Colon (tissue), 2 donors: ENCODE data around the gene TNFRSF9.

Experiments used
- FAIRE-seq: peaks from 2 replicates; lab custom pipeline; 2012; peaks lifted over from hg19 to GRCh38; lab: Jason Lieb, UNC
- donor health status: control.
- donor health status: control.

The TNFRSF9 gene

DNA sequence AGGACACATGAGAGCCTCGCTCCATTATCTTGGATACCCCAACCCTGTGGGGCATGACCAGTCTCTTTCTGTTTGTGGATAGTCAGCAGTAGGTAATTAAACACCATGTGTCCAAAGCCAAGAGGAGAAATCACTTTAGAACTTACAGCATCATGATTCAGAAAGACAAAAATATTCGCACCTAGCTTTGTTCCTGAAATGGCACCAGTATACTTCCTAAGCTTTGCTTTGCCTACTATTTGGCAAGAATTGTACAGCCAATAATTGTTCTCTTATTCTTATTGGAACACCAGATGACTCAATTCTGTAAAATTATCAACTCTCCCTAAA lies 24.2 kb downstream of the TNFRSF9 start:
- FAIRE-seq: no peak

DNA sequence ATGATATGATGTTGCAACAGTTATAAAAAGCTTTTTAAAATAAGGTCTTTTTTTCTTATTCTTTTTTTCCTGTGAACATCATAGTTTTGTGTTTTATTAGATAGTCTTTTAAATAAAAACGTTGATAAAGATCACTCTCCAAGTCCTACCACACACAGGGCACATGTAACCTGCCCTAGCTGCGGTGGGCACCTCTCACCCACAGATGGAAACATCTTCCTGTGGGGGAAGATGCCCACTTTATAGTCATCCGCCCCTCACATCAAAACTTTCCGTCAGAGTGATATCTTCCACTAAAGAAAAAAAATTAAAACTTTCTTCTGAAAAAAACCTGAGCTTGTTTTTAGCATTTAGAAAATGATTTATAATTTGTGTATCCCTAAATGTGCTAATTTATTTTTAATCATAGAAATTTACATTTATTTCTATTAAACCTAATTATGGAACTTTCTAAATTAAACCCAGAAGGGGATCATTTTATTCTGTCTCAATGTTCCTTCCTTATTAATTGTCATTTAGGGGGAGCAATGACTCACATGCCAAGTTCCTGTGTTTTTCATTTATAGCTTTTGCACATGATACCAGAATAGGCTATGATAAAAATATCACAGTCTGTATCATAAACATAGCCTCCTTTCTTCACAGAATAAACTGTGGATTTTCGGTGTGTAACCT lies 24.7 kb downstream of the TNFRSF9 start:
- no peak for FAIRE-seq

DNA sequence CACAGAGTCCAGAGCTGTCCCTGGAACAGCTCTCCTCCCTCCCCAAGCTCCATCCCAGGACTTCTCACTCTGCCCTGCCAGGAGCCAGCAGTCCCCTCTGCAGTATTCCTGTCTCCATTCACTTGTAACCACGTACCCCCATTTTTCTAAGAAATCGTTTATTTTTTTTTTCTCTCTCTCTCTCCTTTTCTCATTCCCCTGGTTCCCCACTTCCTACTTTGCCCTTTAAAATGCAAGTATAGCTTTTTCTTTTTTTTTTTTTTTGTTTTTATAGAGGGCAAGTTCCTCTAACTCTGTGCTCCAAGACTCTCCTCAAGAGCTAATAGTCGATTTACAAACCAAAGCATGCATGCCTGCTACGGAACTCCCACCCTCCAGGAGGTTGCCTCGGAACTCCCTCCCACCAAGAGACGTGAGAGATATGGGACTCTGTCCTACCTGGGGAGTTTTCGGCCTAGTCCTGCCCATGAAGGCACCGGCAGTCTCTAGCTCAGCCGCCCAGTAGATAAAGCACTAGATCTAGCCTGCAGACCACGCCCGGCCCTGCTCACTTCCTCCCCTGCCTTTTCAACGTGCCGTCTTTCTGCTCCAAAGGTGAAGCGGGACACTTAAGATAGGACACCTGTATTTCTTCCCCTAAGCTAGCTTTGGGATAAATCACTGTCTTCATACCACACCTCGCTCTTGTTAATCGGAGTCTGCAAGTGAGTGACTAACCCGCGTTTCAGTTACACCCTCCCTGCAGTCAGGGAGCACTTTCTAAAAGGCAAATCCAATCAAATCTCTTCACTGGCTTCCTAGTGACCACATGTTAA lies 27.7 kb downstream of the TNFRSF9 start:
- FAIRE-seq: no peak

DNA sequence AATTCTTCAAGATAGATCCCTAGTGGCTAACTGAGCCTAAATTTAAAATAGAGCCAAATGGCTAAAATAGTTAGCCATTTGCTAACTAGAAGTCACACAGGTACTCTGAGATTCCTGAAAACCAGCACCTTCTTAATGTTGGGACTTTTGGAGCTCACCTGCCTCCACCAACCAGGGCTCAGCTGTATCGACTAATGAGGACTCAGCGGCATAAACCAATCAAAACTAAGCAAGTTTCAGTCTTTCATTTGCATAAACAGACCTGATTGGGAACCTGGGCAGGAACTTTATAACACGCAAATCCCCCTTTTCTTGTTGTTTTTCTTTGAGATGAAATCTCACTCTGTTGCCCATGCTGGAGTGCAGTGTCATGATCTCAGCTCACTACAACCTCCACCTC lies 28.5 kb downstream of the TNFRSF9 start:
- no peak for FAIRE-seq

DNA sequence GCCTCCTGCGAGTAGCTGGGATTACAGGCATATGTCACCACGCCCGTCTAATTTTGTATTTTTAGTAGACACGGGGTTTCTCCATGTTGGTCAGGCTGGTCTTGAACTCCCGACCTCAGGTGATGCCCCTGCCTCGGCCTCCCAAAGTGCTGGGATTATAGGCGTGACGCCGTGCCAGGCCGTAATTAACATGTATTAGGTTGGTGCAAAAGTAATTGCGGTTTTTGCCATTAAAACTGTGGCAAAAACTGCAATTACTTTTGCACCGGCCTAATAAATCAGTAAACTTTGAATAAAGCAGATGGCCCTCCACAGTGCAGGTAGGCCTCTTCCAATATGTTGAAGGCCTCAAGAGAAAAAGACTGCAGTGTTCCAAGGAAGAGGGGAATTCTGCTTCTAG lies 35.4 kb downstream of the TNFRSF9 start:
- FAIRE-seq: no peak

DNA sequence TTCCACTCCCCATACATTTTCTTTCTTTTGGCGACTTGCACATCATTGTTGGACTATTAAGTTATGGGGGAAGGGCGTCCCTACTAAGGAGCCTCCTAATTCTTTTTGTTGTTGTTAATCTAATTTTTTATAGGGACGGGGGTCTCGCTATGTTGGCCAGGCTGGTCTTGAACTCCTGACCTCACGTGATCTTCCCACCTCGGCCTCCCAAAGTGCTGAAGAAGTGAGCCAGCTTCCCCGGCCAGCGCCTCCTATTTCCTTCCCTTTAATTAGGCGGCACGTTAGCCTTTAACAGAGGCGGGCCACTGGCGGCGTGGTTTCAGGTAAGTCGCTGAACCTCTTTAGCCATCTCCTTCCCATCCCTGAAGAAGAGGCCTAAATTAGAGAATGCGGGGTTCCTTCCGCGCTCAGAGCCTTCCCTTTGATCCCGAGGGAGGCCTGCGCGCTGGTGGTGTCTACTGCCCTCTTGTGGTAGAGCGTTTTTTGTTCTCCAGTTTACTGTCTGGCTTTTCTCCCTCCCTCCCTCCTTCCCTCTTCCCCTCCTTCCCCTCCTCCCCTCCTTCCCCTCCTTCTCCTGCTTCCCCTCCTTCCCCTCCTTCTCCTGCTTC lies 38.1 kb downstream of the TNFRSF9 start:
- FAIRE-seq: no peak

DNA sequence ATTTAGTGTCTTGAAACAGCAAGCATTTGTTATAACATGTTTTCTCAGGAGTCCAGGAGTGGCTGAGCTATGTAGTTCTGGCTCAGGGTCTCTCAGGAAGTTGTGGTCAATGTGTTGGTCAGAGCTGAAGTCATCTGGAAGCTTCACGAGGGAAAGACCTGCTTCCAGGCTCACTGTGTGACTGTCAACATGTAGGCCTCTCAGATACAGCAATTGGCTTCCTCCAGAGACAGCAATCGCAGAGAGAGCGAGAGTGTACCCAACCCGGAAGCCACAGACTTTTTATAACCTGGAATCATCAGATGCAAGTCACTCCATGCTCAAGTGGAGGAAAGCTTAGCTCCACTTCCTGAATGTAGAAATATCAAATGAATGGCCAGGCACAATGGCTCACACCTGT lies 40.9 kb downstream of the TNFRSF9 start:
- no peak for FAIRE-seq

DNA sequence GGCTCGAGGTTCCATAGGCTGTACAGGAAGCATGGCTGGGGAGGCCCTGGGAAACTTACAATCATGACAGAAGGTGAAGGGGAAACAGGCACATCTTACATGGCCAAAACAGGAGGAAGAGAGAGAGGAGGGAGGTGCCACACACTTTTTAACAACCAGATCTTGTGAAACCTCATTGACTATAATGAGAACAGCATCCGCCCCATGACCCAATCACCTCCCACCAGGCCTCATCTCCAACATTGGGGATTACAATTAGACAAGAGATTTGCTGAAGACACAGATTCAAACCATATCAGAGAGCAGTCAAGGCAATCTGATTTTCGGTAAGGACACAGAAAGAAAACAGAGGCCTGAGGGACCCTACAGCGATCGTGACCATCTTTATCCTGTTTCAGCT lies 41.7 kb downstream of the TNFRSF9 start:
- no peak for FAIRE-seq

DNA sequence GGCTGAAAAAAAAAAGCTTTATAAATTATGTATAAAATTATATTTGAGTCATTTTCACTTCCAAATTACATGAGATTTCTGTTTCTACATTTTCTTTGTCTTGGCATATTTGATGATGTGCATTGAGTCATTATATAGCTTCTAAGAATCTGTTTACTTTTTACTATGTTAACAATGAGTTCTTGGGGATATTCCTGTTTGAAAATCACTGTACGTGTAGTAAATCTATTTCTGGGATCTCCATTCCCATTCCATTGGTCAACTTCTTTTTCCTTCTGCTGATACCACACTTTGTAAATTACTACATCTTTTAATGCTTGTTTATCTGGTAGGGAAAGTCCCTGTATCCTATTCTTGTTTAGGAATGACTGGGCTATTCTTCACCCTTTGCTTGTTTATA lies 43.6 kb downstream of the TNFRSF9 start:
- FAIRE-seq: no peak

DNA sequence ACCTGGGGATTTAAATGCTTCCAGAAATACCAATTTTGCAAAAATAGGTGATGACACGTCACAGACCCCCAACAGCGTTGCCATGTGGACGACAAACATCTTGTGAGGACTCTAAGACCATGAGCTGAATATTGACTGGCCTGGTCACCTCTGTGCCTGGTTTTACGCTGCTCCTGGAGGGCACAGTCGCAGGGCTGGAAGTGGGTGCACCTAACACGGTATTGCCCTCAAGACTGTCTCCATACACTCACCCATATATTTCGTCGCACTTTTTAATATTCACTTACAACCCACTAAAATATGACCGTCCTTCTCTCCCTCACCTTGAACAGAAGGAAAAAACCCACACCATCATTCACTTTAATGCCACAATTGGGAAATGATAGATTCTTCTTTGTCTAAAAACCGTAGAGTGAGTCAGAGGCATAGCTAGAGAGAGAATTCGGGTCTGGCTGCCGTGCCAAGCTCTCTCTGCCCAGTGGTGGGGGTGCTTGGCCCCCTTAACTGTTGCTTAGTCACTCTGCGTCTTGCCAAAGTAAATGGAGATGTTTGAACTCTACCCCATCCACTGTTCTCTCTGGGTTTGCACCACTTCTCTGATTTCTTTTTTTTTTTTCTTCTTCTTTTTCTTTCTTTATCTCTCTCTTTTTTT lies 47.0 kb downstream of the TNFRSF9 start:
- no peak for FAIRE-seq

DNA sequence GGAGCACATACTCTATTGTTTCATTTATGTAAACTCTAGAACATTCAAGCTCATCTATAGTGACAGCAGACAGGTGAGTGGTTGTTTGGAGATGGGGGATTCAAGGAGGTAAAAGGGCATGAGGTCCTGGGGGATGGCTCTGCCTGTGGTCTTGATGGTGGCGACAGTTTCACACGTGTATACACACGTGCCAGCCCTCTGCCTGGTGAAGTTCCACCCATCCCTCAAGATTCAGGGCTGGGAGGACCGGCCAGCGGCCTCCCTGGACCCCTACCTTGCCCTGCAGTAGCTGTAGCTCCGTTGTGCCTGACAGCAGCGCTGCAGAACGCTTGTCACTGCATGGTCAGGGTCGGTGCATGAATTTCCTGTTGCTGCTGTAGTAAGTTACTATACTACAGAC lies 48.8 kb downstream of the TNFRSF9 start:
- no peak for FAIRE-seq

DNA sequence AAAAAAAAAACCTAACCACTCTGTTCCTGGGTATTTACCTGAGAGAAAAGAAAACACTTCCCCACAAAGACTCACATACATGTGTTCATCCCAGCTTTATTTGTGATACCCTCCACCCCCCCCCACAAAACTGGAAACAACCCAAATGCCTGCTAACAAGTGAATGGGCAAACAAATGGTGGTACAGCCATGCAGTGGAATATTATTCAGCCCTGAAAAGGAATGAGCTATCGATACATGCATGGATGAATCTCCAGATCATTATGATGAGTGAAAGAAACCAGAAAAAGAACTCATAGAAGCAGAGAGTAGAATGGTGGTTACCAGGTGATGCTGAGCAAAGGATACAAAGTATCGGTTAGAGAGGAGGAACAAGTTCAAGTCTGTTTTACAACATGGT lies 49.8 kb downstream of the TNFRSF9 start:
- FAIRE-seq: no peak

DNA sequence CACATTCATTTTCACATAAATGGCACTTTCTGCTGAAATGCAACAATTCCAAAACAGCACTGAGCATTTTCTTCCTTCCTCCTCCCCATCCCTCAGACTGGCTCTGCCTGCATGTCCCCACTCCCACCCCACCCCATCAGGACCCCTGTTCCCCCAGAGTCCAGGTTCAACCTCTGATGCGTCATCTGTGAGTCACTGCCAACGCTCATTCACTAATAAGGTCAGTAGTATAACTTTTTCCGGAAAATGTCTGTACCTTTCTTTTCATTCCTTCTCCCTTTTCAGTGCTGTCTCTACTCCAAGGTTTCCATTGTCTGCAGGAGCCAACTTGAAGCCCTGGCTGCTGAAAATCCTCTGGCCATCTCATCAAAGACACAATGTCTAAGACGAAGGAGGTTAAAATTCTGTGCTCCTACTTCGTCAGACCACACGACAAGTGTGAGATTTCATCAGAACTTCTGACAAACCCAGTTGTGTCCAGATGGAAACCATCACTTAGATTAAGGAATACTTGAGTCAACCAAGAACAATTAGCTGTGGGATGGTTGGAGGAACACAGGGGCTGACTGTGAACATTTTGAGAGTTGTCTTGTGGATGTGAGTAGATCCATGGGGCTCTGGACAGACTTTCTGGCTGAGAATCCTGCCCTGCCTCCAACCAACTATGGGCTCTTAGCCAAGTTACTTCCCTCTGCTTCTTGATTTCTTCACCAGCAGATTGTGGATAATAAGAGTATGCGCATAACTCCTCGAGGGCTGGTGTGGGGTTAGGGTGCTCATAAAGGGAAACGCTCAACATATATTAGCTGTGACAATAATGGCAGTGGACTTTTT lies 52.2 kb downstream of the TNFRSF9 start:
- no peak for FAIRE-seq

DNA sequence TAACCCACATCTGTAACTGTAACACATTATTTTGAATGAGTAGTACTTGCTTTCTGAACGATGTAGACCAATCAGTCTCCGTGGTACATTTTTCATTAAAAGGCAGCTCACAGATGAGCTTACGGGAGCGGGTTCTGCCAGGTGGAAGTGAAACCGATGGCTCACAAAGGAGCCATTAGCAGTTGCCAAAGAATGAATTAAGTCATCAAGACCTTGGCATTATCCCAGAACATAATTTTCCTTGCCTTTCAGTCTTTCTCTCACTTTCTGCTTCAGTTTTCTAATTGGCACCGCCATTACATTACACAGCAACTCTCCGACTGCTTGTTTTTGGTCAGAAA lies 54.3 kb downstream of the TNFRSF9 start:
- no peak for FAIRE-seq

DNA sequence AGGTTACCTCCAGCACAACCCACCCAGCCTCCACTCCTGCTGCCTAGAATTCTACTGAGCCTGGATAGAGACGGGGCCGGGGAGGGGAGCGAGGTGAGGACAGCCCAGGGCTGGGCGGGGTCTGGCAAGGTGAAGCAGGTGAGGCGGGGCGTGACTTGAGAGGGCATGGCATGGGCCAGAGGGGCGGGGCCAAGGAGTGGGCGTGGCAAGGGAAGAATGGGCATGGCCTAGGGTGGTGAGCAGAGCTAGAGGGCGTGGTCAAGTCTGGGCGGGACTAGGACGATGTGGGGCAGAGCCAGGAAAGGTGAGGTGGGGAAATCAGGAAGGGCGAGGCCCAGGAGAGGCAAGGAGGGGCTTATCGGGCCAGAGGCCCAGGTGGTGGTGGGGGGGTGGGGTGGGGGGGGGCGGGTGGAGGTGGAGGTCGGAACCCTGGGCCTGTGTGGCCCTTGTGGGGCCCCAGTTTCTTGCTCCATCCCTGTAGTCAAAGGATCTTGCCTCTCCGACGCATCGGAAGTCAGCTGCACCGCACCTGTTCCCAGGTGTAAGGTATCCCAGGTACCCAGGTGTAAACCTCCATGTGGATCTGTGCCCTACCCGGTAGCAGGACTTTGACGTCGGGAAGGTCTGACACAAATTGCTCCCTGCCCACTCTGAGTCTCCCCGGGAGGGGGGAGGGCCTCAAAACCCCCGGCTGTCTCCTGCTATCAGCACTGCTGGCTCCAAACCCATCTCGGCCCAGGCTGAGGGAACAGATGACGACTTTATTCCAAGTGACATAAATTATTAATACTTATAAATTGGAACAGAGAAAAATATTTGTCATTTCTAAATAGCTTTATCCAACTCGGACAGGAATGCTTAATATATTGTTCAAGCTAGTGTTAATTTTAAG lies 54.9 kb downstream of the TNFRSF9 start:
- FAIRE-seq: no peak

DNA sequence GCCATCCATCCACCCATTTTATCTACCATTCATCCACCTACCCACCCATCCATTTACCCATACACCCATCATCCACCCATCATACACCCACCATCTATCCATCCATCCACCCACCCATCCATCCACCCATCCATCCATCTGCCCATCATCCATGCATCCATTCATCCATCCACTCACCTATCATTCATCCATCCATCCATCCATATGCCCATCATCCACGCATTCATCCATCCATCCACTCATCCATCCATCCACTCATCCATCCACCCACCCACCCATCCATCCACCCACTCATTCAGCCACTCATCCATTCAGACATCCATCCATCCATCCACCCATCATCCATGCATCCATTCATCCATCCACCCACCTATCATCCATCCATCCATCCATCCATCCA lies 55.9 kb downstream of the TNFRSF9 start:
- no peak for FAIRE-seq

DNA sequence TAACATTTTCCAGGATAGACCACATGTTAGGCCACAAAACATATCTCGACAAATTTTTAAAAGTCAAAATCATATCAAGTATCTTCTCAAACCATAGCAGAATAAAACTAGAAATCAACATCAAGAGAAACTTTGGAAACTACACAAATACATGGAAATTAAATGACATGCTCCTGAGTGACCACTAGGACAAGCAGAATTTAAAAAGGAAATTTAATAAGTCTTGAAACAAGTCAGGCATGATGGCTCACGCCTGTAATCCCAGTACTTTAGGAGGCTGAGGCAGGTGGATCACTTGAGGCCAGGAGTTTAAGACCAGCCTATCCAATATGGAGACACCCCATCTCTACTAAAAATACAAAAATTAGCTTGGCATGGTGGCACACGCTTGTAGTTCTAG lies 61.4 kb downstream of the TNFRSF9 start:
- FAIRE-seq: no peak

DNA sequence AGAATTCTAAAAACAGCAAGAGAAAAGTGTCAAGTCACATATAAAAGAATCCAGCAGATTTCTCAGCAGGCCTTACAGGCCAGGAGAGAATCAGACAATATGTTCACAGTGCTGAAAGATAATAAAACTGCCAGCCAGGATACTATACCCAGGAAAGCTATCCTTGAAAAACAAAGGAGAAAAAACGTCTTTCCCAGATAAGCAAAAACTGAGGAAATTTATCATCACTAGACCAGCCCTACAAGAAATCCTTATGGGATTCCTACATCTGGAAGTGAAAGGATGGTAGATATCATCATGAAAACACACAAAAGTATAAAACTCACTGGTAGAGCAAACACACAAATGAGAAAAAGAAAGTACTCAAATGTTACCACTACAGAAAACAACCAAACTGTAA lies 62.6 kb downstream of the TNFRSF9 start:
- no peak for FAIRE-seq

DNA sequence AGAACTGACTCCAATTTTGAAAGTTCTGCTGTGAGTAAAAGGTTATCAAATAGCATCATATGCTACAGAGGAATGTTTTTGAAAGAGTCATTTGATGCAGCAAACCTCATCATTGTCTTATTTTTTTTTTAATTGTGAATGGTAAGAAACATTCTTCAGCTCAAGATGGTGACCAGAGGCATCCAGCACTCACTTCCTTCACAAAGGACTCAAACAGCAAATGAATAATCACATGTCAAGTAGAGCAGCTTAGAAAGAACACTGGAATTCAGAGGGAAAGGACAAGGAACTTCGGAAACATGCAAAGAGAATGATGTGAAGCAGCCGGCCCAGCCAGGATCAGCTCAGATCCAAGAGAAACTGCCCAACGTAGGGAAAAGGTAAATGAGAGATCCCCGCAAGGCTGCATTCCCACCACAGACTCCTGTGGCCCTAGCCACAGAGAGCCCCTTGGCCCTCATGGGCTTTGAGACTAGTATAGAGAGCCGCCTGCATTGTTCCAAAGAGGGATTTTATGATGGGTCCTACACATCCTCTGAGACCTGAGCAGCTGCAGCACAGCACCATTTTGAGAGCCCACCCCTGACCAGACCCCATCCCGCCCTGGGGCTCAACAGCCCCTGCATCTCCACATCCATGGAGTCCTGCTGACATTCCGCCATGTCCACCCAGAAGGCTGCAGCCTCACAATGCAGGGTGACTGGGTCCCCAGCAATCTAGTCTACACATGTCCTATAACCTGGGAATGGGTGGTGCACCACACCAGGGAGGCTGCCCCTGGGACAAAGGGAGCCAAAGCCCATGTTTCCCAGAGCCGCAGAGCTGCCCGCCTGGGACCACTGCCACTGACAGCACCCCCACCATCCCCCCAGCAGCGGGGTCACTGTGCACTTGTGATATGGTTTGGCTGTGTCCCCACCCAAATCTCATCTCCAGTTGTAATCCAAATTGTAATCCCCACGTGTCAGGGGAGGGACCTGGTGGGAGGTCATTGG lies 66.5 kb downstream of the TNFRSF9 start:
- no peak for FAIRE-seq

DNA sequence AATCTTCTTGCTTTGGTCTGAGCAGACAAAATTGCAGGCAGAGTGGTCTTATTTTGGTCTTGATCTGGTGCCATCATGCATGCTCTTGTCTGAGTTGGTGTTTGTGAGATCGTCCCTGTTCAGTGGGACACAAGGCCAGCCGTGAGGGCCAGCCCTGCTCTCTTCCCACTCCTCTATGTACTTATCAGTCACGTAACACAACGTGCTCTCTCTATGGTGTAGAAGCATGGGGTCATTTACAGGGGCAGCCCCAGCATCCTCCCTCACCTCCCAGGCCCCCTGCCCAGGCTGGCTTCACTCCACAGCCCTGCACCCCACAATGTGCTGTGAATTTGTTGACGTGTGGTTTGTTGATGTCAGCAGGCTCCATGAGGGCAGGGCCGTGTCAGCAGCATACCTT lies 69.5 kb downstream of the TNFRSF9 start:
- FAIRE-seq: no peak
